LNCAP (cell line): ENCODE measurements around the gene FBXO5.

Experiments
- CTCF ChIP-seq: fragments of 450-650 bp; IDR thresholded peaks from 2 replicates; pipeline ENCODE4 v1.5.1; 2017; ENCODE audit warnings: mild to moderate bottlenecking

FBXO5 gene

GRCh38 chr6:152942319-152942869 is 40.4 kb downstream of the FBXO5 start:
- TF ChIP-seq CTCF: no peak

- no peak for TF ChIP-seq CTCF
Observed at GRCh38 chr6:152941746-152942145, 41.1 kb downstream of the FBXO5 start.

GRCh38 chr6:152932865-152933264 is 50.0 kb downstream of the FBXO5 start:
- TF ChIP-seq CTCF: no peak

- no peak for TF ChIP-seq CTCF
Observed at GRCh38 chr6:152922706-152923105, 60.1 kb downstream of the FBXO5 start.
